OCI-LY3 (cell line): ENCODE results near the gene LRP5.

ENCODE experiments used
- CTCF ChIP-seq: fragments of 200-600, 300-600 bp; sonication (generic); IDR thresholded peaks from 2 replicates; pipeline ENCODE4 v1.5.1; 2014; ENCODE audit warnings: antibody characterized with exemption, low read length, low read depth
- EZH2phosphoT487 ChIP-seq: fragments of 200-600 bp; shearing (Covaris generic); IDR thresholded peaks from 2 replicates; pipeline ENCODE4 v1.6.1; 2018; ENCODE audit warnings: antibody characterized with exemption, mixed run types, low read depth

- no peak for TF ChIP-seq CTCF
- no peak for TF ChIP-seq EZH2phosphoT487
Measured at GRCh38 chr11:68370211-68371111, 58.1 kb downstream of the LRP5 start.
